ENCODE measurements around the gene RMND5A.

The RMND5A gene

DNA sequence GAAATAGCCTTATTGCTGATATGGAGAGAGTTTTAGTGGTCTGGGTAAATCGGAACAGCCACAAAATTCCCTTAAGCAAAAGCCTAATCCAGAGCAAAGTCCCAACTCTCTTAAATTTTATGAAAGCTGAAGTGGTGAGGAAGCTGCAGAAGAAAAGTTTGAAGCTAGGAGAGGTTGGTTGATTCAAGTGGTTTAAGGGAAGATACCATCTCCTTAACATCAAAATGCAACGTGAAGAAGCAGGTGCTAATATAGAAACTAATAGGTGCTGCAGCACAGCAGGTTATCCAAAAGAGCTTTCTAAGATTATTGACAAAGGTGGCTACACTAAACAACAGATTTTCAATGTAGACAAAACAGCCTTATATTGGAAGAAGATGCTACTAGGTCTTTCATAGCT is 98.9 kb downstream of the RMND5A start:
- no peak for TF ChIP-seq CTCF (IDR thresholded peaks at IDR 0.05; ENCODE audit: low read depth, low read length, missing control alignments)
- Histone ChIP-seq H3K36me3 (replicated peaks) (no peaks in the 10 kb centered on the region), H3K27me3 (replicated peaks) (no peaks in the 10 kb centered on the region), H3K27ac (no peak overlapping the region), H3K4me3 (ENCODE audit: low read depth, low read length) (no peak overlapping the region)
- in situ Hi-C loops (cut with HindIII; ENCODE audit: low pct_ligation_motif_present, low sequenced_read_pairs) = no loop called here
- no peak for DNase-seq

- in situ Hi-C loops (cut with HindIII; ENCODE audit: low pct_ligation_motif_present, low sequenced_read_pairs) = no loop called here
- no peak overlapping the region for H3K4me3 ChIP-seq (ENCODE audit: low read depth, low read length)
- no peak for DNase-seq
- TF ChIP-seq CTCF (IDR thresholded peaks at IDR 0.05; ENCODE audit: low read depth, low read length, missing control alignments) = no peak
- no peak overlapping the region for H3K27ac ChIP-seq
- H3K27me3 ChIP-seq (replicated peaks) = no peaks in the 10 kb centered on the region
- H3K36me3 ChIP-seq (replicated peaks) = no peaks in the 10 kb centered on the region
Measured at GRCh38 chr2:86821306-86821705, 101.2 kb downstream of the RMND5A start.

- no peak overlapping the region for H3K27ac ChIP-seq
Measured at GRCh38 chr2:86821842-86822241, 101.8 kb downstream of the RMND5A start.

GRCh38 chr2:86822668-86823345 is 102.7 kb downstream of the RMND5A start:
- TF ChIP-seq CTCF (IDR thresholded peaks at IDR 0.05; ENCODE audit: low read depth, low read length, missing control alignments) = no peak
- Histone ChIP-seq H3K27ac (no peak overlapping the region), H3K27me3 (replicated peaks) (no peaks in the 10 kb centered on the region), H3K4me3 (ENCODE audit: low read depth, low read length) (no peak overlapping the region), H3K36me3 (replicated peaks) (no peaks in the 10 kb centered on the region)
- in situ Hi-C loops (cut with HindIII; ENCODE audit: low pct_ligation_motif_present, low sequenced_read_pairs) = no loop called here
- DNase-seq = no peak

More at GRCh38 chr2:86821842-86822241, 101.8 kb downstream of the RMND5A start:
- Histone ChIP-seq H3K36me3 (replicated peaks) (no peaks in the 10 kb centered on the region), H3K4me3 (ENCODE audit: low read depth, low read length) (no peak overlapping the region), H3K27me3 (replicated peaks) (no peaks in the 10 kb centered on the region)
- TF ChIP-seq CTCF (IDR thresholded peaks at IDR 0.05; ENCODE audit: low read depth, low read length, missing control alignments) = no peak
- no peak for DNase-seq
- in situ Hi-C loops (cut with HindIII; ENCODE audit: low pct_ligation_motif_present, low sequenced_read_pairs) = no loop called here

DNA sequence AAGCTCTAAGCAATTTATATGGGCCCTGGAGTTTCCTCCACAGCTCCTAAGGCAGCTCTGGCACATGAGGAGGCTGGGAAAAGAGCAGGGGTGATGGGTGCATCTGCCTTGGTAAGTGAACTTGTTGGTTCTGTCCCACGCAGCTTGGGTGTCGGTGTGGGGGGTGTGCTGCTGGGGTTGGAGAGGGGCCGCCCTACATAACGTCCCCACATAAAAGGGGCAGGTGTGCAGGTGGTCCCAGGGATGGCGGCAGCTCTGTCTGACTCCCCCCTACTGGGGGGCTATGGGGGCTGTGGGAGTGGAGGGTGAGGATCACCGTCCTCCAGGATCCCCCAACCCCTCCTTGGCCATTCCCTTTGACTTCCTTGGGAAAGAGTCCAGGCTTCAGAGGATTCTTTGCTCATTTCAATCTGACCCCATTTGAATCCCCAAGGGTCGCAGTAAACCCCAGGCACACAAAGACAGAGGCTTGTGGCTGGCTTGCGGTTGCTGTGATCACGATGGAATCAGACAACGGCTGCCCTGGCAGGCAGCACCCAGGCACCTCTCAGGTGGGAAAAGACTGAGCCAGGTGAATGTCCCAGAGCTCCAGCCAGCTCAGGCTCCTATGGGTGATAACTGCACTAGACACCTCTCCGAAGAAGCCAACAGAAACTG is 105.1 kb downstream of the RMND5A start:
- DNase-seq = no peak
- in situ Hi-C loops (cut with HindIII; ENCODE audit: low pct_ligation_motif_present, low sequenced_read_pairs) = no loop called here

More for the DNA sequence above, 105.1 kb downstream of the RMND5A start:
- no peak for TF ChIP-seq CTCF (IDR thresholded peaks at IDR 0.05; ENCODE audit: low read depth, low read length, missing control alignments)
- Histone ChIP-seq H3K27me3 (replicated peaks) (no peaks in the 10 kb centered on the region), H3K36me3 (replicated peaks) (no peaks in the 10 kb centered on the region), H3K27ac (no peak overlapping the region), H3K4me3 (ENCODE audit: low read depth, low read length) (no peak overlapping the region)
